ENCODE results near the gene SCD5. TPM values are rescaled to one million over a fixed set of nuclear protein-coding genes. Genes with fewer than 3 reads are reported as not detected.

Gene SCD5
- total RNA-seq, 1 donor from 2014 or later, result 36.6 TPM

- peak; percentile 45 for TF ChIP-seq CTCF (conservative IDR thresholded peaks at IDR 0.05)
- Mint-ChIP-seq H3K36me3 (no peaks in the 10 kb centered on the region), H3K4me3 (peak overlapping the region; percentile 0), H3K27ac (no peak overlapping the region), H3K27me3 (peaks cover 30% of the 10 kb centered on the region), H3K9me3 (no peaks in the 10 kb centered on the region), H3K4me1 (ENCODE audit: unreplicated experiment) (peaks cover 9% of the 10 kb centered on the region)
- no peak for DNase-seq (ENCODE audit: extremely low spot score, unreplicated experiment)
Observed at GRCh38 chr4:82801910-82802521, 3.4 kb upstream of the SCD5 start.

GRCh38 chr4:82799006-82799881 is 648 bp upstream of the SCD5 start:
- DNase-seq (ENCODE audit: extremely low spot score, unreplicated experiment), result no peak
- no peak for TF ChIP-seq CTCF (conservative IDR thresholded peaks at IDR 0.05)
- Mint-ChIP-seq H3K4me3 (peak overlapping the region; percentile 86), H3K27me3 (peaks cover 33% of the 10 kb centered on the region), H3K9me3 (no peaks in the 10 kb centered on the region), H3K36me3 (peaks cover 3% of the 10 kb centered on the region), H3K4me1 (ENCODE audit: unreplicated experiment) (peaks cover 18% of the 10 kb centered on the region), H3K27ac (peak overlapping the region; percentile 73)

DNA sequence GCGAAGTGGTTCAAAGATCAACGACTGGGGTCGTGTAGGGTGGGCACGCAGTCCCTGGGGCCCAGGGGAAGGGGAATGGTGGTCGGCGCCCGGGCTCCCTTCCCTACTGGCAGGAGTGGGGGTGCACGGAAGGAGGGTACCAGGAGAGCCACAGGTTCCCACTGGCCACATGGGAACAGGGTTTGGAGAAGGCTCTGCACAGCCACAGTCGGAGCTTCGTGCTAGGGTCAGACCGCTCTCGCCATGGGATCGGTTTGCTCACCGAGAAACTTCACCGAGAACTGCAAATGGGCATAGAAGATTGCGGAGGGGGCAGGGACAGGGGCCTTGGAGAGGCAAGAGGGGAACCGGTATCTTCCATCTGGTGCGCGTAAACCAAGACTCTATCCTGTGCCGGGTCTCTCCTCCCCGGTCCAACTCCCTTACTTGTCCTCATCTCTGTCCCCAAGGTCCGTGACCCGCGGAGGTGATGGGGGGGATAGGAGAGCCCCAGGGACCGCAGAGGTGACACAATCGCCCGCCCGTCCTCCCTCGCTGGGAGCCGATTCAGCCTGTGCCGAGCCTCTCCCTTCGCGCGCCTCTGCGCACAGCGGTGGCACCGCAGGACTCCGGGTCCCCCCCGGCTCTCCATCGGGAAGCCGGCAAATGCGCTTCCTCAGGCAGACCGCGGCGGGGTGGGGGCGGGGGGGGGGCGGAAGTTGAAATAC is 1.0 kb downstream of the SCD5 start:
- Mint-ChIP-seq H3K4me3 (peak overlapping the region; percentile 97), H3K27ac (peak overlapping the region; percentile 30), H3K9me3 (no peaks in the 10 kb centered on the region), H3K4me1 (ENCODE audit: unreplicated experiment) (peaks cover 31% of the 10 kb centered on the region), H3K27me3 (peaks cover 36% of the 10 kb centered on the region), H3K36me3 (peaks cover 11% of the 10 kb centered on the region)
- no peak for TF ChIP-seq CTCF (conservative IDR thresholded peaks at IDR 0.05)
- DNase-seq (ENCODE audit: extremely low spot score, unreplicated experiment), result no peak

DNA sequence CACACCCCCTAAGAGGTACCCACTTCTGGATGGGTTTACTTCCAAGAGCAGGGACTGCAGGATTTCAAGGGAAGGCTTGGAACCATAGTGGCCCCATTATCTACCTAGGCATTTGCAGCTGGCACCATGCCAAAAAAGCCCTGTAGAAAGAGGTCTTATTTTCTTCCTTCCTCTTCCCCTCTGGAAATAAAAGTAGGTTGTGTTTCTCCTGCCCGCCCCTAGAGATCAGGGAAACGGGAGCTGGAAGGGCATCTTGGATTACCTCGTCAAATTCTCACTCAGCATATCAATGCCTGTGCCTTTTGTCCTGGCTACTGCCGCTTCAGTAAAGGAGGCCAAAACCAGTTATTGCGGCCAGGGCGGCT is 1.6 kb downstream of the SCD5 start:
- Mint-ChIP-seq H3K27me3 (peaks cover 34% of the 10 kb centered on the region), H3K9me3 (no peaks in the 10 kb centered on the region), H3K4me3 (peak overlapping the region; percentile 97), H3K27ac (peak overlapping the region; percentile 30), H3K36me3 (peaks cover 11% of the 10 kb centered on the region), H3K4me1 (ENCODE audit: unreplicated experiment) (peaks cover 31% of the 10 kb centered on the region)
- no peak for DNase-seq (ENCODE audit: extremely low spot score, unreplicated experiment)
- TF ChIP-seq CTCF (conservative IDR thresholded peaks at IDR 0.05), result no peak

GRCh38 chr4:82792912-82793649 is 5.5 kb downstream of the SCD5 start:
- H3K27me3 Mint-ChIP-seq, result peaks cover 14% of the 10 kb centered on the region
- H3K4me3 Mint-ChIP-seq, result no peak overlapping the region
- H3K9me3 Mint-ChIP-seq, result no peaks in the 10 kb centered on the region
- H3K36me3 Mint-ChIP-seq, result peaks cover 18% of the 10 kb centered on the region
- no peak for DNase-seq (ENCODE audit: extremely low spot score, unreplicated experiment)
- H3K27ac Mint-ChIP-seq, result no peak overlapping the region
- TF ChIP-seq CTCF (conservative IDR thresholded peaks at IDR 0.05), result no peak
- H3K4me1 Mint-ChIP-seq (ENCODE audit: unreplicated experiment), result peaks cover 40% of the 10 kb centered on the region

Data from type B pancreatic cell (in vitro differentiated cells).